ENCODE measurements around the gene IRX6. TPM values are rescaled to one million over a fixed set of nuclear protein-coding genes. Genes with fewer than 3 reads are reported as not detected.

Gene IRX6
- total and polyA plus RNA-seq, 2 of the 13 experiments (the other 11 are each of a cell fraction or from before 2014, with no cell fraction given): not detected

DNA sequence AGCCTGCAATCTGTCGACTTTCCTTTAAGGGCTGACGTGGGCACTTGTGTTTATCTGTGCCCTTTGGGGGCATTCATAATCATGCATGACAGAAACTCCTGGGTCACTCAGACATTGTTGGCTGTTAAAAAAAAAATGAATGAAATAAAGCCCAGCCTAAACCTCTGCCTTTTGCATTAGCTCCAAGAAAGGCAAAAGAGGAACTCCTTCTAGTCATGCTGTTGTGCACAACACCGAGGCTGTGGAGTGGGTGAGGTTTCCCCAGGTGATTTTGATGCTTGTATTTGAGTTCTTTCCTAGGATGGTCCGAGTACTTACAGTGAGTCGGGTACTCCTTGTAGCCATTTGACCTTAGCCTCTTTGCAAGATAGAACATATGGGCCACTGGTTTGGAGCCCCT is 49.6 kb upstream of the IRX6 start:
- in situ Hi-C loops (cut with HindIII; ENCODE audit: extremely low pct_ligation_motif_present, low pct_unique_long_range_greater_than_20kb): loop anchor here (25.0 kb wide), 1 partner anchor 1337 kb away; no protein-coding TSS in a partner anchor
- no peaks in the 10 kb centered on the region for H4K20me1 ChIP-seq (ENCODE audit: insufficient read depth, low read length)
- FAIRE-seq (no peak), DNase-seq (ENCODE audit: low spot score) (no peak), ATAC-seq (no peak)
- no peaks in the 10 kb centered on the region for H3K27me3 ChIP-seq (ENCODE audit: control insufficient read depth in 1 of 2, insufficient read depth in 2 of 2, low read length in 2 of 2)
- no peaks in the 10 kb centered on the region for H3K9me3 ChIP-seq (ENCODE audit: low read length)
- TF ChIP-seq TBL1XR1 (IDR thresholded peaks at IDR 0.05; ENCODE audit: borderline replicate concordance, low read length, partially characterized antibody) (no peak), KAT2B (IDR thresholded peaks at IDR 0.05; ENCODE audit: borderline replicate concordance, low read depth, low read length) (no peak), TFE3 (CRISPR knock-in tag; IDR thresholded peaks at IDR 0.05) (no peak), ZNF570 (CRISPR knock-in tag; IDR thresholded peaks at IDR 0.05; ENCODE audit: borderline replicate concordance) (no peak)
- H3K9ac ChIP-seq (ENCODE audit: insufficient read depth, low read depth, low read length): no peak overlapping the region
- no TSS peak for BruUV-seq (replicated peaks)
- H3K4me3 ChIP-seq (replicated peaks in 1 of 3; ENCODE audit: insufficient read depth in 1 of 3, low read depth in 2 of 3, low read length in 3 of 3): no peak overlapping the region
- no peak overlapping the region for H3K27ac ChIP-seq (ENCODE audit: extremely low read length, insufficient read depth, low read length)
- H2AFZ ChIP-seq (ENCODE audit: low read length): no peak overlapping the region
- H3K79me2 ChIP-seq (ENCODE audit: insufficient read depth, low read length): no peaks in the 10 kb centered on the region
- no peaks in the 10 kb centered on the region for H3K4me1 ChIP-seq (ENCODE audit: insufficient read depth, low read length)
- WGBS (ENCODE audit: low lambda C conversion rate): 29% methylated on average over 5 of the region's 5 CpGs
- POLR2A ChIA-PET: no interaction called here
- intact Hi-C loops (cut with micrococcal nuclease; ENCODE audit: unreplicated experiment): no loop called here
- H3K36me3 ChIP-seq (replicated peaks in 1 of 2; ENCODE audit: control insufficient read depth in 1 of 2, insufficient read depth in 2 of 2, low read length in 2 of 2): no peaks in the 10 kb centered on the region
- CTCF ChIA-PET (ENCODE audit: low intra/inter-chr PET ratio, low total read pairs): no interaction called here
- H3K4me2 ChIP-seq (ENCODE audit: low read depth, low read length): no peak overlapping the region

GRCh38 chr16:55275167-55275566 is 48.8 kb upstream of the IRX6 start:
- intact Hi-C loops (cut with micrococcal nuclease; ENCODE audit: unreplicated experiment) (no loop called here), in situ Hi-C loops (cut with HindIII; ENCODE audit: extremely low pct_ligation_motif_present, low pct_unique_long_range_greater_than_20kb) (no loop called here)
- no peaks in the 10 kb centered on the region for H4K20me1 ChIP-seq (ENCODE audit: insufficient read depth, low read length)
- no peak overlapping the region for H3K4me3 ChIP-seq (replicated peaks in 1 of 3; ENCODE audit: insufficient read depth in 1 of 3, low read depth in 2 of 3, low read length in 3 of 3)
- DNase-seq (ENCODE audit: low spot score) (no peak), FAIRE-seq (no peak), ATAC-seq (no peak)
- 43% methylated on average over 3 of the region's 3 CpGs for WGBS (ENCODE audit: low lambda C conversion rate)
- no TSS peak for BruUV-seq (replicated peaks)
- no peaks in the 10 kb centered on the region for H3K9me3 ChIP-seq (ENCODE audit: low read length)
- no peaks in the 10 kb centered on the region for H3K4me1 ChIP-seq (ENCODE audit: insufficient read depth, low read length)
- H3K4me2 ChIP-seq (ENCODE audit: low read depth, low read length): no peak overlapping the region
- no peak overlapping the region for H2AFZ ChIP-seq (ENCODE audit: low read length)
- no peaks in the 10 kb centered on the region for H3K27me3 ChIP-seq (ENCODE audit: control insufficient read depth in 1 of 2, insufficient read depth in 2 of 2, low read length in 2 of 2)
- CTCF ChIA-PET (ENCODE audit: low intra/inter-chr PET ratio, low total read pairs): no interaction called here
- H3K79me2 ChIP-seq (ENCODE audit: insufficient read depth, low read length): no peaks in the 10 kb centered on the region
- POLR2A ChIA-PET: no interaction called here
- H3K9ac ChIP-seq (ENCODE audit: insufficient read depth, low read depth, low read length): no peak overlapping the region
- H3K36me3 ChIP-seq (replicated peaks in 1 of 2; ENCODE audit: control insufficient read depth in 1 of 2, insufficient read depth in 2 of 2, low read length in 2 of 2): no peaks in the 10 kb centered on the region
- H3K27ac ChIP-seq (ENCODE audit: extremely low read length, insufficient read depth, low read length): no peak overlapping the region
- TF ChIP-seq ZBTB7A (CRISPR knock-in tag; IDR thresholded peaks at IDR 0.05): no peak
- no peak for TF ChIP-seq CHD4 (IDR thresholded peaks at IDR 0.05; ENCODE audit: borderline replicate concordance, low read length)
- no peak for TF ChIP-seq ZSCAN21 (CRISPR knock-in tag; IDR thresholded peaks at IDR 0.05; ENCODE audit: borderline replicate concordance)
- no peak for TF ChIP-seq SCMH1 (CRISPR knock-in tag; IDR thresholded peaks at IDR 0.05; ENCODE audit: borderline replicate concordance)
- no peak for TF ChIP-seq ELF4 (CRISPR knock-in tag; IDR thresholded peaks at IDR 0.05; ENCODE audit: borderline replicate concordance)
- TF ChIP-seq, protein P1, sequence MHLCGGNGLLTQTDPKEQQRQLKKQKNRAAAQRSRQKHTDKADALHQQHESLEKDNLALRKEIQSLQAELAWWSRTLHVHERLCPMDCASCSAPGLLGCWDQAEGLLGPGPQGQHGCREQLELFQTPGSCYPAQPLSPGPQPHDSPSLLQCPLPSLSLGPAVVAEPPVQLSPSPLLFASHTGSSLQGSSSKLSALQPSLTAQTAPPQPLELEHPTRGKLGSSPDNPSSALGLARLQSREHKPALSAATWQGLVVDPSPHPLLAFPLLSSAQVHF (CRISPR knock-in tag; IDR thresholded peaks at IDR 0.05): no peak
- TF ChIP-seq NFYC (CRISPR knock-in tag; IDR thresholded peaks at IDR 0.05): no peak

All from HepG2 (cell line).